Renal pelvis (tissue), 12 donors: ENCODE results near the gene DCUN1D2. TPM values are rescaled to one million over a fixed set of nuclear protein-coding genes. Genes with fewer than 3 reads are reported as not detected.

Experiments
- DNase-seq: peaks from one replicate; pipeline ENCODE4 v3.0.0-alpha.2; 2013
- long read RNA-seq, 16 experiments: transcript quantifications; one replicate each; lab custom pipeline, GENCODE V29; 2026
- polyA plus RNA-seq, 3 donors: library from polyadenylated mRNA; unstranded; fragments of 120-200 nt; gene quantifications; one replicate each; pipeline ENCODE4 v1.2.1, GENCODE V29; 2013; ENCODE audit not compliant: insufficient read length in 3 of 3

The DCUN1D2 gene
- polyA plus RNA-seq: 10 to 100 TPM; 16.9 to 29.6 (median 29.5) TPM
- long read RNA-seq, donor 1, partial matches to known transcripts: 0 of 2 reads
- long read RNA-seq, donor 1, other reads (novel, unspliced or antisense): 0 of 2 reads
- long read RNA-seq, donor 2, partial matches to known transcripts: 104 of 120 reads
- long read RNA-seq, donor 2, other reads (novel, unspliced or antisense): 12 of 120 reads
- long read RNA-seq, donor 3, partial matches to known transcripts: 151 of 152 reads
- long read RNA-seq, donor 3, other reads (novel, unspliced or antisense): 0 of 152 reads
- long read RNA-seq, donor 4, partial matches to known transcripts: 0 of 2 reads
- long read RNA-seq, donor 4, other reads (novel, unspliced or antisense): 0 of 2 reads
- long read RNA-seq, donor 5, partial matches to known transcripts: 0 of 2 reads
- long read RNA-seq, donor 5, other reads (novel, unspliced or antisense): 0 of 2 reads
- long read RNA-seq, donor 6, partial matches to known transcripts: 35 of 52 reads
- long read RNA-seq, donor 6, other reads (novel, unspliced or antisense): 14 of 52 reads
- long read RNA-seq, donor 7, partial matches to known transcripts: 161 of 188 reads
- long read RNA-seq, donor 7, other reads (novel, unspliced or antisense): 25 of 188 reads
- long read RNA-seq, donor 8: 0 reads
- long read RNA-seq, donor 9, partial matches to known transcripts: 0 of 1 reads
- long read RNA-seq, donor 9, other reads (novel, unspliced or antisense): 0 of 1 reads
- long read RNA-seq, donor 10, partial matches to known transcripts: 67 of 69 reads
- long read RNA-seq, donor 10, other reads (novel, unspliced or antisense): 0 of 69 reads
- long read RNA-seq, donor 11, partial matches to known transcripts: 0 of 1 reads
- long read RNA-seq, donor 11, other reads (novel, unspliced or antisense): 0 of 1 reads
- long read RNA-seq, donor 12, partial matches to known transcripts: 0 of 8 reads
- long read RNA-seq, donor 12, other reads (novel, unspliced or antisense): 0 of 8 reads
- long read RNA-seq, donor 13, partial matches to known transcripts: 0 of 1 reads
- long read RNA-seq, donor 13, other reads (novel, unspliced or antisense): 0 of 1 reads
- long read RNA-seq, donor 14: 0 reads
- long read RNA-seq, donor 15: 0 reads
- long read RNA-seq, donor 16, partial matches to known transcripts: 143 of 174 reads
- long read RNA-seq, donor 16, other reads (novel, unspliced or antisense): 30 of 174 reads

DNA sequence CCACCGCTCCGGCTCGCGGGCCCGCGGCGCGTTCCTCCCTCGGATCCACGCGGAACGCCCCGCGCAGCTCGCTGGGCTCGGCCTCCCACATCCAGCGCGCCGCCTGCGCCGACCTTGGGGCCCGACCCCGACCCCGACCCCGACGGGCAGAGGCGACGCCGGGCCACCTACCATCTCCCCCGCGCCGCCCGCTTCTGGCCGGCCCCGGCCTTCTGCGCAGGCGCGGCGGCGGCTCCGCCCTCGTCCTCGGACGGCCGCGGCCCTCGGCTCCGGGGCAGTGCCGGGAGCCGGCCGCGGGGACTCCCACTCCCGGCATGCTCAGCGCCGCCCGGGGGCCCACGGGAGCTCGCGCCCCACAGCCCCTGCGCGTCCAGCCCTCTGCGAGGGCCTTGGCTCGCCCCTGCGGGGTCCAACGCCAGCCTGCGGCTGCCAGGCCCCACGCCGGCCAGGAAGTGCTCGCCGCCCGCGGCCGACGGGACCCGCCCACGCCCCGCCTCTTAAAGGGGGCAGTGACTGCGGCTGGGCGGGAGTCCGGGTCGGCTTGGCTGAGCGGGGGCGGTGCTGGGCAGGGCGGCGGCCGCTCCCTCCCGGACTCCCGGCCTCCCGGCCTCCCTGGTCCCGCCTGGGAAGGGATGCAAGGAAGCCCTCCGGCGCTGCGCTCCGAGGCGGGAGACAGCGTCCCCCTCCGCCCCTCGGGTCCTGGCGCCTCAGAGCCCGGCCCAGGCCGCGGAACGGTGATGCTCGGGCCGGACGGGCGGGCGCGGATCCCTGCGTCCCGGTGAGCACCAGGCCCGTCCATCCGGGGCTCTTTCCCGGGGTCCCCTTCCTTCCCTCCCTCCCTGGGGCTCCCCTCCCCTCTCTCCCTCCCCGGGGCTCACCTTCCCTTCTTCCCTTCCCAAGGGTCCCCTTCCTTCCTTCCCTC is at the start of gene DCUN1D2:
Gene DCUN1D2 (minus strand): TSS at position 216 of the 922 bp plus-strand sequence. CDS start 42 bp downstream, at position 174.
- peak; percentile 91 for DNase-seq

DNA sequence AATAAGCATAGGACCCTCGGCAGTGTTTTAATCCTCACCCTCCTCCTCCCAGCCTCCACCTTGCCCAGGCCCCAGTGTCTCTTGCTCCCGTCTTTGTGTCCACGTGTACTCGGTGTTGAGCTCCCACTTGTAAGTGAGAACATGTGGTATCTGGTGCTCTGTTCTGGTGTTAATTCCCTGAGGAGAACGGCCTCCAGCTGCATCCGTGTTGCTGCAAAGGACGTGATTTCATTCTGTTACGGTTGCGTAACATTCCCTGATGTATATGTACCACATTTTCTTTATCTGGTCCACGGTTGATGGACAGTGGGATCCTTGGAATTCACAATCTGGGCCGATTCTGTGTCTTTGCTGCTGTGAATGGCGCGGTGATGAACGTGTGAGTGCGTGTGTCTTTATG is 49.3 kb upstream of the DCUN1D2 start:
- DNase-seq: no peak

GRCh38 chr13:113539176-113539575 is 48.7 kb upstream of the DCUN1D2 start:
- DNase-seq: no peak

GRCh38 chr13:113538689-113539058 is 48.2 kb upstream of the DCUN1D2 start:
- no peak for DNase-seq

GRCh38 chr13:113537909-113538688 is 47.6 kb upstream of the DCUN1D2 start:
- no peak for DNase-seq

DNA sequence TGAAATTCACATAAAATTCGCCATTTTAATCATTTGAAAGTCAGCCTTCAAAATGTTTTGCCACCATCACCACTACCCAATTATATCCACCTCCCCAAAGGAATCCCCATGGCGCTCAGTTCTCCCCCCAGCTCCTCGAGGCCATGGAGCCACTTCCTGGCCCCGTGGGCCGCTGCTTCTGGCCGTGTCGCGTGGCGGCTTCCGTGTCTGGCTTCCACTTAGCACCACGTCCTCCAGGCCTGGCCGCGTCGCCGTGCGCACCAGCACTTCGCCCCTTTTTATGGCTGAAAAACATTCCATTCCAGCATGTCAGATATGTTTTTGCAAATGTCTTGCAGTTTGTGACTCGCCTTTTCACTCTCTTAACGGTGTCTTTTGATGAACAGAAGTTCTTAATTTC is 46.7 kb upstream of the DCUN1D2 start:
- no peak for DNase-seq

DNA sequence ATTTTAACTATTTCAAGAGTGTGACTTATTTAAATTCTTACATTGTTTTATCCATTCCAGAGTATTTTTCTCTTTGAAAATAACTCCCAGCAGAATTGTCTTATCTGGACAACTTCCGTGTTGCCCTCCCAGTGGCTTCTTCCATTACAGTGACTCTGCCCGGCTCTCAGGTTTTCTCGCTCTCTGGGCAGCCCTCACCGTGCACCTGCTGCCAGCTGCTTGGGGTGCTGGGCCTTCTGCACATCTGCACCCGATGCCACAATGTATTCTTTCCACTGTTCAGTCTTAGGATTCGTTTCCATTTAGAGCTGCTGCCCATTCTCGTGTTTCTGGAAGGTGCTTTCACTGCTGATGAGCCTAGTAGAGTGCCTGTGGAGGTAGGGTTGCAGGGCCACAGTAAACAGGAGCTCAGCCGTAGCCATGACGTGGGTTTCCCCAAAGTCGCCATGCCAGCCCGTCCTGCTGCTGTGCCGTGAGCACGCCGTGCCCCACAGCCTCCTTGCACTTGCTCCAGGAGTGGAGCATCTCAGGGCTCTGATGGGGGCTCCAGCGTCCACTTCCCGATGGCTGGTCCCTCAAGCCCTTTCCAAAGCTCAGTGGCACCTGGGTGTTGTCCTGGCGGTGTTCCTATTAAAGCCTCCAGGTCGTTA is 46.1 kb upstream of the DCUN1D2 start:
- DNase-seq: no peak

GRCh38 chr13:113535381-113535781 is 44.9 kb upstream of the DCUN1D2 start:
- no peak for DNase-seq

- DNase-seq: no peak
Measured at GRCh38 chr13:113534236-113534860, 43.8 kb upstream of the DCUN1D2 start.

GRCh38 chr13:113533161-113533840 is 42.8 kb upstream of the DCUN1D2 start:
- no peak for DNase-seq

GRCh38 chr13:113532156-113532806 is 41.8 kb upstream of the DCUN1D2 start:
- no peak for DNase-seq

DNA sequence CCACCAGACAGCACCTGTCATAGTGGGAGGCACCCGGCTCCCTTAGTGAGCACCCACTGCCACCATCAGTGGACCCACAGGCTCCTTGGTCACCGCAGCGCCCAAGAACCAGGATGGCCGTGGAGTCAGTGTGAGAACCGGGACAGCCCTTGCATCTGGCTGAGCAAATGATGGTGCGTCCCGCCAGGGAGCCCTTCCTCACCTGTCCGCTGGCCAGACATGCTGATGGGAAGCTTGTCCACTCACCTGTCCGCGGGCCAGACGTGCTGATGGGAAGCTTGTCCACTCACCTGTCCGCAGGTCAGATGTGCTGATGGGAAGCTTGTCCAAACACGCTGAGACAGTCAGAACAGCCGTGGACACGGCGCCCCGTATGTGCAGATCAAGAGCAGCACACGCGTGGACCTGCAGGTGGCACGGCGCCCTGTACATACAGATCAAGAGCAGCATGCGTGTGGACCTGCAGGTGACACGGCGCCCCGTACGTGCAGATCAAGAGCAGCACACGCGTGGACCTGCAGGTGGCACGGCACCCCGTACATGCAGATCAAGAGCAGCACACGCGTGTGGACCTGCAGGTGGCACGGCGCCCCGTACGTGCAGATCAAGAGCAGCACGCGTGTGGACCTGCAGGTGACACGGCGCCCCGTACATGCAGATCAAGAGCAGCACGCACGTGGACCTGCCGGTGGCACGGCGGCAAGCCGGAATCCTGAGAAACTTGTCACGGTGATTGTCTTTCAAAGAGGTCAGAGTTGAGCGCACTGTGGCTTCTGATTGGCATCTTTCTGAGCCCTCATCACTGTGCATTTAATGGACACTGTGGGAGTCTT is 40.7 kb upstream of the DCUN1D2 start:
- DNase-seq: no peak

GRCh38 chr13:113528813-113529180 is 38.3 kb upstream of the DCUN1D2 start:
- no peak for DNase-seq

DNA sequence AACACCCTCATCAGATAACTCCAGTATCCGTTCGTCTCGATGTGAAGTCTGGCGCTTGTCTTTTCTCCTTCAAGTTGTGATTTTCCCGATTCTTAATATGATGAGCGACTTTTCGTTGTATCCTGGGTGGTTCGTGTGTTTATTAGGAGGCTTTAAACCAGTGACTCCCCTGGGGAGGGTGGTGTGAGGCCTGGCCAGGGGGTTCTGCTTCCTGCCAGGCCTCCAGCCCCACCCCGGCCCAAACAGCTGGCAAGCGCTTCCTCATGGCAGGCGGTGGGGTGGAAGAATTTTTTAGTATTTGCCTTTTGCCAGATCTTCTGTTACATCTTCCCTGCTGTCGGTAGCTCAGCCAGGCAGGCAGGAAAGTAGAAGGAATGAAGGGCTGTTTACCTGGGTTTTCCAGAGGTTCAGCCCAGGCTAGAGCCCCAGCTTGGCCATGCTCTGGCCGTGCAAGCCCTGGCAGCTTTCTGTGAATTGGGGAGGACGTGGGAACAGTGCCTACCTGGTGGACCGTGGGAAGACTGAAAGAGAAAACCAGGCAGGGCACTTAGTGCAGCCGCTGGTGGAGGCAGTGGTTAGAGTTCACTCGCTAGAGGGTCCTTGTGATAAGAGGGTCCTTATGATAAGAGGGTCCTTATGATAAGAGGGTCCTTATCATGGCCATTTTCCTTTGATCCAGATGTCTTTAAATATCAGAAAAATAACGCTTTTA is 37.7 kb upstream of the DCUN1D2 start:
- no peak for DNase-seq

GRCh38 chr13:113527272-113527958 is 36.9 kb upstream of the DCUN1D2 start:
- no peak for DNase-seq
